Measurements from ENCODE around the gene TEX29. TPM values are rescaled to one million over a fixed set of nuclear protein-coding genes. Genes with fewer than 3 reads are reported as not detected.

The TEX29 gene
- polyA plus RNA-seq, 1 of the 3 experiments (the other 2 are of a cell fraction): 0.18 TPM

DNA sequence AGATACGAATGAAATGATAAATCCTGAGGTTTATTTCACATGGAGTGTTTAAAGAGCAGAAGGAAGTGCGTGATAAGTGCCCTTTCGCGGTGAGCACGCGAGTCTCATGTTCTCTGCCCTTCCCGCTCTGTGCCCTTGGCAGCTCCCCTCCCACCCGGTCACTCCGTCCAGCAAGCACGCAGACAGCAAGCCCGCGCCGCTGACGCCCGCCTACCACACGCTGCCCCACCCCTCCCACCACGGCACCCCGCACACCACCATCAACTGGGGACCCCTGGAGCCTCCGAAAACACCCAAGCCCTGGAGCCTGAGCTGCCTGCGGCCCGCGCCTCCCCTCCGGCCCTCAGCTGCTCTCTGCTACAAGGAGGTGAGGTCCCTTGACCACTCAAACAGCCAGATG lies 37.4 kb upstream of the TEX29 start:
- TF ChIP-seq POLR2AphosphoS5 (IDR thresholded peaks at IDR 0.05; ENCODE audit: low read depth, low read length) (no peak), TEAD4 (IDR thresholded peaks at IDR 0.05; ENCODE audit: borderline replicate concordance, insufficient read depth) (no peak), CTCF (IDR thresholded peaks at IDR 0.05) (no peak), EP300 (IDR thresholded peaks at IDR 0.05; ENCODE audit: borderline replicate concordance in 1 of 2, low read depth in 1 of 2, low read length in 1 of 2) (no peak), JUND (IDR thresholded peaks at IDR 0.05) (no peak), RCOR1 (IDR thresholded peaks at IDR 0.05; ENCODE audit: low read length) (no peak), YY1 (IDR thresholded peaks at IDR 0.05; ENCODE audit: low read depth) (no peak)
- TF ChIP-seq, protein P1, sequence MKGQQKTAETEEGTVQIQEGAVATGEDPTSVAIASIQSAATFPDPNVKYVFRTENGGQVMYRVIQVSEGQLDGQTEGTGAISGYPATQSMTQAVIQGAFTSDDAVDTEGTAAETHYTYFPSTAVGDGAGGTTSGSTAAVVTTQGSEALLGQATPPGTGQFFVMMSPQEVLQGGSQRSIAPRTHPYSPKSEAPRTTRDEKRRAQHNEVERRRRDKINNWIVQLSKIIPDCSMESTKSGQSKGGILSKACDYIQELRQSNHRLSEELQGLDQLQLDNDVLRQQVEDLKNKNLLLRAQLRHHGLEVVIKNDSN (IDR thresholded peaks at IDR 0.05; ENCODE audit: borderline replicate concordance, low read depth): no peak
- WGBS (ENCODE audit: low lambda C conversion rate): 100% methylated on average over 7 of the region's 23 CpGs
- H3K36me3 ChIP-seq (replicated peaks in 1 of 2; ENCODE audit: control insufficient read depth in 1 of 2, insufficient read depth in 2 of 2, low read length in 1 of 2): peaks cover 15 to 84% of the 10 kb centered on the region in 2 experiments

DNA sequence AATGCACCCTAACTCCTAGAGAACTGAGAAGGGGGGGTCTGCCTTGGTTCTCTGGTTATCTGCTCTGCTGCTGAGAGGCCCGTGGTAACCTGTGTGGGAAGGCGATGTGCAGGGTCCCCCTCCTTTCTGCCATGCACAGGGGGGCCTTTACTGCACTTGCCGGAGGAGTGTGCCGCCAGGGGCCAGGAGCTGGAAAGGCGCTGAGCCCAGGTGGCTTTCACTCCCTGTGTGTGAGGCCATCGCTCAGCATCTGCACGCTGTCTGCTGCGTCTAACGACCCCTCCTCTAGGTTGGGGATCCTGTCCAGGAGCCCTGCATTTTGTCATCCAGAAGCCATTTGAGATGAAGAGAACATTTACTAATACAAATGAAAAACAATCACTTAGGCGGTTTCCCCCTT lies 37.0 kb upstream of the TEX29 start:
- H3F3A ChIP-seq (replicated peaks; ENCODE audit: insufficient read depth): no peaks in the 10 kb centered on the region
- H3K36me3 ChIP-seq (replicated peaks in 1 of 2; ENCODE audit: control insufficient read depth in 1 of 2, insufficient read depth in 2 of 2, low read length in 1 of 2): peaks cover 14 to 84% of the 10 kb centered on the region in 2 experiments
- H3K27me3 ChIP-seq (ENCODE audit: insufficient read depth): no peaks in the 10 kb centered on the region
- TF ChIP-seq JUND (IDR thresholded peaks at IDR 0.05) (no peak), SIN3A (IDR thresholded peaks at IDR 0.05; ENCODE audit: borderline replicate concordance, low read depth, low read length) (no peak), SMC3 (IDR thresholded peaks at IDR 0.05; ENCODE audit: low read depth, low read length) (no peak), RFX5 (IDR thresholded peaks at IDR 0.05; ENCODE audit: low read length) (no peak), FOXM1 (IDR thresholded peaks at IDR 0.05; ENCODE audit: low read depth) (no peak), YY1 (IDR thresholded peaks at IDR 0.05; ENCODE audit: low read depth) (no peak), REST (IDR thresholded peaks at IDR 0.05; ENCODE audit: low read depth, low read length) (no peak), FOXJ3 (CRISPR knock-in tag; IDR thresholded peaks at IDR 0.05) (no peak), TAF1 (IDR thresholded peaks at IDR 0.05; ENCODE audit: borderline replicate concordance, low read depth, low read length) (no peak), PBX3 (IDR thresholded peaks at IDR 0.05) (no peak), TCF12 (IDR thresholded peaks at IDR 0.05) (no peak), ZBTB33 (IDR thresholded peaks at IDR 0.05; ENCODE audit: borderline replicate concordance, low read depth) (no peak), RXRA (IDR thresholded peaks at IDR 0.05; ENCODE audit: borderline replicate concordance, low read depth) (no peak)

More for the DNA sequence above, 37.4 kb upstream of the TEX29 start:
- Histone ChIP-seq H3K4me2 (no peak overlapping the region), H3K9me3 (no peaks in the 10 kb centered on the region), H3F3A (replicated peaks; ENCODE audit: insufficient read depth) (no peaks in the 10 kb centered on the region), H3K9me2 (no peaks in the 10 kb centered on the region), H3K9ac (no peak overlapping the region), H3K79me2 (ENCODE audit: insufficient read depth) (0 out of 2 replicates have a peak, but pooled peaks cover 3% of the 10 kb centered on the region), H3K4me1 (ENCODE audit: control insufficient read depth in 1 of 2, insufficient read depth in 2 of 2, low read depth in 1 of 2, low read length in 1 of 2) (peaks cover 7 to 15% of the 10 kb centered on the region in 2 experiments; a peak in 2 of 4 replicates), H4K20me1 (ENCODE audit: insufficient read depth) (no peaks in the 10 kb centered on the region), H3K4me3 (ENCODE audit: low read depth in 2 of 2, low read length in 1 of 2) (no peak overlapping the region), H3K27me3 (ENCODE audit: insufficient read depth) (no peaks in the 10 kb centered on the region), H3K27ac (ENCODE audit: low read depth in 2 of 2, low read length in 1 of 2) (no peak overlapping the region; a peak in 1 of 4 replicates), H2AFZ (ENCODE audit: low read depth) (no peak overlapping the region)
- DNase-seq: no peak
- POLR2A ChIA-PET: no interaction called here
- CTCF ChIA-PET: interaction anchor here (1.1 kb wide), 1 partner anchor 8 kb away, joined by 4 read pairs; no protein-coding TSS in a partner anchor

More for the DNA sequence above, 37.0 kb upstream of the TEX29 start:
- Histone ChIP-seq H4K20me1 (ENCODE audit: insufficient read depth) (no peaks in the 10 kb centered on the region), H3K9ac (no peak overlapping the region), H3K9me3 (no peaks in the 10 kb centered on the region), H3K4me2 (no peak overlapping the region), H3K27ac (ENCODE audit: low read depth in 2 of 2, low read length in 1 of 2) (no peak overlapping the region), H3K9me2 (no peaks in the 10 kb centered on the region), H3K4me1 (ENCODE audit: control insufficient read depth in 1 of 2, insufficient read depth in 2 of 2, low read depth in 1 of 2, low read length in 1 of 2) (peaks cover 7 to 19% of the 10 kb centered on the region in 2 experiments; a peak in 2 of 4 replicates), H3K79me2 (ENCODE audit: insufficient read depth) (0 out of 2 replicates have a peak, but pooled peaks cover 3% of the 10 kb centered on the region), H2AFZ (ENCODE audit: low read depth) (no peak overlapping the region), H3K4me3 (ENCODE audit: low read depth in 2 of 2, low read length in 1 of 2) (no peak overlapping the region)
- CTCF ChIA-PET: no interaction called here
- POLR2A ChIA-PET: no interaction called here
- DNase-seq: no peak
- WGBS (ENCODE audit: low lambda C conversion rate): 93% methylated on average over 5 of the region's 10 CpGs

All from SK-N-SH (cell line).